HEK293 (cell line): ENCODE results near the gene ITGAL.

Experiments used
- CTCF ChIA-PET: fragments of 350-600 bp; formaldehyde crosslinking; extraction: SDS; loops from one replicate; lab custom pipeline; 2021; ENCODE audit warnings: antibody characterized with exemption; lab: Yijun Ruan, JAX
- POLR2A ChIA-PET: fragments of 300-600 bp; formaldehyde crosslinking; extraction: SDS; loops from one replicate; lab custom pipeline; 2020; ENCODE audit warnings: antibody characterized with exemption, inconsistent platforms; lab: Yijun Ruan, JAX
- H3K27ac ChIP-seq: fragments of 200-500 bp; sonication (Bioruptor generic); 2 replicates; pipeline ENCODE4 v1.5.1; 2014; ENCODE audit warnings: low read depth, low read length, control low read depth, inconsistent platforms; ENCODE audit errors: extremely low read depth
- H3K36me3 ChIP-seq, 2 experiments: fragments of 200-500 bp in 1 of 2; sonication (Bioruptor generic) in 1 of 2; 1 replicate in 1 of 2; 2 replicates in 1 of 2; pipeline ENCODE4 v1.5.1; 2014 to 2017; ENCODE audit warnings: inconsistent platforms in 2 of 2, low read length in 2 of 2; ENCODE audit not compliant: control insufficient read depth in 2 of 2, insufficient read depth in 1 of 2
- H3K4me1 ChIP-seq: fragments of 200-500 bp; sonication (Bioruptor generic); 2 replicates; pipeline ENCODE4 v1.5.1; 2014; ENCODE audit warnings: mild to moderate bottlenecking, low read length, inconsistent platforms; ENCODE audit not compliant: control insufficient read depth, insufficient read depth
- H3K4me3 ChIP-seq: 2 replicates; pipeline ENCODE4 v1.5.1; 2011; ENCODE audit warnings: low read depth, mild to moderate bottlenecking, control low read depth, low read length, moderate library complexity
- H3K9me3 ChIP-seq: fragments of 200-500 bp; sonication (Bioruptor generic); 2 replicates; pipeline ENCODE4 v1.5.1; 2014; ENCODE audit warnings: low read depth, low read length, inconsistent platforms; ENCODE audit not compliant: control insufficient read depth, insufficient read depth
- KLF10 ChIP-seq: fragments of 450-650 bp; IDR thresholded peaks from 2 replicates; pipeline ENCODE4 v1.5.1; 2018; ENCODE audit warnings: missing biosample characterization, mild to moderate bottlenecking, missing genetic modification characterization
- KLF16 ChIP-seq: fragments of 450-650 bp; formaldehyde crosslinking; IDR thresholded peaks from 2 replicates; pipeline ENCODE4 v1.5.1; 2017; ENCODE audit warnings: missing biosample characterization, missing genetic modification characterization
- OSR2 ChIP-seq: fragments of 450-650 bp; formaldehyde crosslinking; IDR thresholded peaks from 2 replicates; pipeline ENCODE4 v1.5.1; 2016; ENCODE audit warnings: missing biosample characterization, missing genetic modification characterization
- PRDM1 ChIP-seq: fragments of 450-650 bp; formaldehyde crosslinking; IDR thresholded peaks from 2 replicates; pipeline ENCODE4; 2016; ENCODE audit warnings: missing biosample characterization, missing genetic modification characterization
- ZBTB17 ChIP-seq: fragments of 450-650 bp; formaldehyde crosslinking; IDR thresholded peaks from 2 replicates; pipeline ENCODE4 v1.5.1; 2016; ENCODE audit warnings: missing biosample characterization, missing genetic modification characterization
- ZNF112 ChIP-seq: fragments of 450-650 bp; formaldehyde crosslinking; IDR thresholded peaks from 2 replicates; pipeline ENCODE4 v1.5.0; 2017; ENCODE audit warnings: missing biosample characterization, missing genetic modification characterization
- ZNF114 ChIP-seq: fragments of 450-650 bp; formaldehyde crosslinking; IDR thresholded peaks from 2 replicates; pipeline ENCODE4 v1.5.0; 2017; ENCODE audit warnings: missing biosample characterization, missing genetic modification characterization
- ZNF140 ChIP-seq: fragments of 450-650 bp; formaldehyde crosslinking; IDR thresholded peaks from 2 replicates; pipeline ENCODE4 v1.5.1; 2016; ENCODE audit warnings: missing biosample characterization, missing genetic modification characterization
- ZNF223 ChIP-seq: fragments of 450-650 bp; formaldehyde crosslinking; IDR thresholded peaks from 2 replicates; pipeline ENCODE4 v1.5.1; 2016; ENCODE audit warnings: missing biosample characterization, missing genetic modification characterization
- ZNF660 ChIP-seq: fragments of 450-650 bp; IDR thresholded peaks from 2 replicates; pipeline ENCODE4 v1.5.1; 2018; ENCODE audit warnings: missing biosample characterization, mild to moderate bottlenecking, missing genetic modification characterization
- ZNF670 ChIP-seq: fragments of 450-650 bp; formaldehyde crosslinking; IDR thresholded peaks from 2 replicates; pipeline ENCODE4 v1.5.1; 2016; ENCODE audit warnings: missing biosample characterization, missing genetic modification characterization, low read depth
- ZNF792 ChIP-seq: fragments of 450-650 bp; formaldehyde crosslinking; IDR thresholded peaks from 2 replicates; pipeline ENCODE4 v1.5.1; 2016; ENCODE audit warnings: missing biosample characterization, missing genetic modification characterization
- TF ChIP-seq, protein P1 (sequence below): fragments of 450-650 bp; formaldehyde crosslinking; IDR thresholded peaks from 2 replicates; pipeline ENCODE4 v1.5.1; 2016; ENCODE audit warnings: missing biosample characterization, missing genetic modification characterization, borderline replicate concordance
- TF ChIP-seq, protein P2 (sequence below): fragments of 450-650 bp; formaldehyde crosslinking; IDR thresholded peaks from 2 replicates; pipeline ENCODE4 v1.5.1; 2016; ENCODE audit warnings: missing biosample characterization, missing genetic modification characterization, low read depth
- TF ChIP-seq, protein P3 (sequence below): fragments of 450-650 bp; formaldehyde crosslinking; IDR thresholded peaks from 2 replicates; pipeline ENCODE4 v1.5.1; 2016; ENCODE audit warnings: missing biosample characterization, missing genetic modification characterization, low read depth

The ITGAL gene

DNA sequence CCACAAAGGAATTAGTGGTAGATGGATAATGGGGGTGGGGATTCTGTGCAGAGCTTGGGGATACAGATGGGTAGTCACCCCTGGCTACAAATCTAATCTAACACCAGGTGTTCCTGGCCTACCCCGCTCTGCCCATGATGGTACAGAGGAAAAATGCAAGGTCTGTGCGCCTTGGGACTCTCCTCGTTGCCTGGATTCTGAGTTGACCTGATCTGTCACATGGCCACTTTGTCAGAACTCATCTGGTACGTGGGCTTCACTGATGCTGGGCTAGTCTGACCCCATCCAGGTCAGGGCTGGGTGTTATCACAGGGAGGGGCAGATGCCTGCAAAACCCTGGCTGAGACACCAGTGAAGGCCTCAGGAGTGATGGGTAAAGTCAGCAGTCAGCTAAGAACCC, 80.4 kb downstream of the ITGAL start:
- POLR2A ChIA-PET = interaction anchor here (1.5 to 1.8 kb wide), 3 partner anchors 18 to 26 kb away, joined by 4 to 7 read pairs (median 6); partner anchors contain the start of gene ZNF747
- H3K4me1 ChIP-seq = peaks cover 14% of the 10 kb centered on the region
- no peaks in the 10 kb centered on the region for H3K9me3 ChIP-seq
- CTCF ChIA-PET = interaction anchor here (0.6 to 1.1 kb wide), 2 partner anchors 11 to 76 kb away, joined by 3 read pairs; no protein-coding TSS in a partner anchor
- TF ChIP-seq OSR2 (tag by site-specific recombination) = no peak
- TF ChIP-seq ZNF223 (tag by site-specific recombination) = no peak
- 0 out of 2 replicates have a peak, but pooled peaks have one; percentile 6 for TF ChIP-seq ZBTB17 (tag by site-specific recombination)
- TF ChIP-seq ZNF114 (tag by site-specific recombination) = no peak
- no peak for TF ChIP-seq ZNF670 (tag by site-specific recombination)
- TF ChIP-seq ZNF112 (tag by site-specific recombination) = no peak
- TF ChIP-seq, protein P1, sequence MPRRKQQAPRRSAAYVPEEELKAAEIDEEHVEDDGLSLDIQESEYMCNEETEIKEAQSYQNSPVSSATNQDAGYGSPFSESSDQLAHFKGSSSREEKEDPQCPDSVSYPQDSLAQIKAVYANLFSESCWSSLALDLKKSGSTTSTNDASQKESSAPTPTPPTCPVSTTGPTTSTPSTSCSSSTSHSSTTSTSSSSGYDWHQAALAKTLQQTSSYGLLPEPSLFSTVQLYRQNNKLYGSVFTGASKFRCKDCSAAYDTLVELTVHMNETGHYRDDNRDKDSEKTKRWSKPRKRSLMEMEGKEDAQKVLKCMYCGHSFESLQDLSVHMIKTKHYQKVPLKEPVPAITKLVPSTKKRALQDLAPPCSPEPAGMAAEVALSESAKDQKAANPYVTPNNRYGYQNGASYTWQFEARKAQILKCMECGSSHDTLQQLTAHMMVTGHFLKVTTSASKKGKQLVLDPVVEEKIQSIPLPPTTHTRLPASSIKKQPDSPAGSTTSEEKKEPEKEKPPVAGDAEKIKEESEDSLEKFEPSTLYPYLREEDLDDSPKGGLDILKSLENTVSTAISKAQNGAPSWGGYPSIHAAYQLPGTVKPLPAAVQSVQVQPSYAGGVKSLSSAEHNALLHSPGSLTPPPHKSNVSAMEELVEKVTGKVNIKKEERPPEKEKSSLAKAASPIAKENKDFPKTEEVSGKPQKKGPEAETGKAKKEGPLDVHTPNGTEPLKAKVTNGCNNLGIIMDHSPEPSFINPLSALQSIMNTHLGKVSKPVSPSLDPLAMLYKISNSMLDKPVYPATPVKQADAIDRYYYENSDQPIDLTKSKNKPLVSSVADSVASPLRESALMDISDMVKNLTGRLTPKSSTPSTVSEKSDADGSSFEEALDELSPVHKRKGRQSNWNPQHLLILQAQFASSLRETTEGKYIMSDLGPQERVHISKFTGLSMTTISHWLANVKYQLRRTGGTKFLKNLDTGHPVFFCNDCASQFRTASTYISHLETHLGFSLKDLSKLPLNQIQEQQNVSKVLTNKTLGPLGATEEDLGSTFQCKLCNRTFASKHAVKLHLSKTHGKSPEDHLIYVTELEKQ (tag by site-specific recombination) = no peak
- TF ChIP-seq ZNF792 (tag by site-specific recombination) = no peak
- no peak for TF ChIP-seq KLF16
- no peak overlapping the region for H3K4me3 ChIP-seq
- peaks cover 9 to 37% of the 10 kb centered on the region in 2 experiments; a peak in 2 of 3 replicates for H3K36me3 ChIP-seq
- H3K27ac ChIP-seq = no peak overlapping the region; the same call in 1 of the 2 replicates

DNA sequence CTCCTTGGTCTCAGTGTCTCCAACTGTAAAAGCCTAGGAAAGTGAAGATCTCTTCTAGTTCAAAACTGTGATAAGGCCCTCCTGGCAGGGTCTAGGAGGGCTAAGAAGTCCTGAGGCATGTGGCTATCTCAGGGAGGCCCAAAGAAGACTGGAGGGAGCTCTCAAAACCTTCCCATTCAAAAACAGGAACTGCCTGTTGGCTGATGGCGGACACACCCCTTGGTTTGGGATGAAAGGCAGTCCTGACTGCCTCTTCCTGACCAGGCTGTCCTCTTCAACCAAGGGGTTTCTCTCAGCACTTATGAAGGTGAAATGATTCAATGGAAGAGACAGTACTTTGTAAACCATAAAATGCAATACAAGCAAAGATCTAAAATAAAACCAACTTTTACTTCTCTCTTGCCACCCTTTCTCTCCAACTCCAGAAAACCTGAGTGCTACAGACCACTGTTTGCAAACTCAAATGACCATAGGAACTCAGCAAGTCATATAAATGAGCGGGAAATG, 80.9 kb downstream of the ITGAL start:
- Histone ChIP-seq H3K9me3 (no peaks in the 10 kb centered on the region), H3K36me3 (peaks cover 9 to 37% of the 10 kb centered on the region in 2 experiments; a peak in 2 of 3 replicates), H3K4me1 (peaks cover 10% of the 10 kb centered on the region), H3K27ac (no peak overlapping the region; the same call in 1 of the 2 replicates), H3K4me3 (no peak overlapping the region)
- ChIA-PET CTCF (interaction anchor here (1.1 kb wide), 1 partner anchor 75 kb away, joined by 3 read pairs; no protein-coding TSS in a partner anchor), POLR2A (interaction anchor here (1.2 to 1.8 kb wide), 4 partner anchors 17 to 105 kb away, joined by 3 to 7 read pairs (median 5); partner anchors contain the start of genes FBRS and ZNF747)
- TF ChIP-seq PRDM1 (tag by site-specific recombination) (peak; percentile 43), ZNF140 (tag by site-specific recombination) (no peak), ZNF660 (tag by site-specific recombination) (no peak), KLF10 (peak; percentile 60)
- TF ChIP-seq, protein P2, sequence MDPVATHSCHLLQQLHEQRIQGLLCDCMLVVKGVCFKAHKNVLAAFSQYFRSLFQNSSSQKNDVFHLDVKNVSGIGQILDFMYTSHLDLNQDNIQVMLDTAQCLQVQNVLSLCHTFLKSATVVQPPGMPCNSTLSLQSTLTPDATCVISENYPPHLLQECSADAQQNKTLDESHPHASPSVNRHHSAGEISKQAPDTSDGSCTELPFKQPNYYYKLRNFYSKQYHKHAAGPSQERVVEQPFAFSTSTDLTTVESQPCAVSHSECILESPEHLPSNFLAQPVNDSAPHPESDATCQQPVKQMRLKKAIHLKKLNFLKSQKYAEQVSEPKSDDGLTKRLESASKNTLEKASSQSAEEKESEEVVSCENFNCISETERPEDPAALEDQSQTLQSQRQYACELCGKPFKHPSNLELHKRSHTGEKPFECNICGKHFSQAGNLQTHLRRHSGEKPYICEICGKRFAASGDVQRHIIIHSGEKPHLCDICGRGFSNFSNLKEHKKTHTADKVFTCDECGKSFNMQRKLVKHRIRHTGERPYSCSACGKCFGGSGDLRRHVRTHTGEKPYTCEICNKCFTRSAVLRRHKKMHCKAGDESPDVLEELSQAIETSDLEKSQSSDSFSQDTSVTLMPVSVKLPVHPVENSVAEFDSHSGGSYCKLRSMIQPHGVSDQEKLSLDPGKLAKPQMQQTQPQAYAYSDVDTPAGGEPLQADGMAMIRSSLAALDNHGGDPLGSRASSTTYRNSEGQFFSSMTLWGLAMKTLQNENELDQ = no peak
- TF ChIP-seq, protein P3, sequence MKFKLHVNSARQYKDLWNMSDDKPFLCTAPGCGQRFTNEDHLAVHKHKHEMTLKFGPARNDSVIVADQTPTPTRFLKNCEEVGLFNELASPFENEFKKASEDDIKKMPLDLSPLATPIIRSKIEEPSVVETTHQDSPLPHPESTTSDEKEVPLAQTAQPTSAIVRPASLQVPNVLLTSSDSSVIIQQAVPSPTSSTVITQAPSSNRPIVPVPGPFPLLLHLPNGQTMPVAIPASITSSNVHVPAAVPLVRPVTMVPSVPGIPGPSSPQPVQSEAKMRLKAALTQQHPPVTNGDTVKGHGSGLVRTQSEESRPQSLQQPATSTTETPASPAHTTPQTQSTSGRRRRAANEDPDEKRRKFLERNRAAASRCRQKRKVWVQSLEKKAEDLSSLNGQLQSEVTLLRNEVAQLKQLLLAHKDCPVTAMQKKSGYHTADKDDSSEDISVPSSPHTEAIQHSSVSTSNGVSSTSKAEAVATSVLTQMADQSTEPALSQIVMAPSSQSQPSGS (tag by site-specific recombination) = no peak
